ENCODE measurements around the gene SPHK2.
"Not testable (repeated sequence)": the region's sequence is repeated elsewhere in the genome, so short reads cannot be mapped to it uniquely, and the experiment has no call there.

SPHK2 gene

DNA sequence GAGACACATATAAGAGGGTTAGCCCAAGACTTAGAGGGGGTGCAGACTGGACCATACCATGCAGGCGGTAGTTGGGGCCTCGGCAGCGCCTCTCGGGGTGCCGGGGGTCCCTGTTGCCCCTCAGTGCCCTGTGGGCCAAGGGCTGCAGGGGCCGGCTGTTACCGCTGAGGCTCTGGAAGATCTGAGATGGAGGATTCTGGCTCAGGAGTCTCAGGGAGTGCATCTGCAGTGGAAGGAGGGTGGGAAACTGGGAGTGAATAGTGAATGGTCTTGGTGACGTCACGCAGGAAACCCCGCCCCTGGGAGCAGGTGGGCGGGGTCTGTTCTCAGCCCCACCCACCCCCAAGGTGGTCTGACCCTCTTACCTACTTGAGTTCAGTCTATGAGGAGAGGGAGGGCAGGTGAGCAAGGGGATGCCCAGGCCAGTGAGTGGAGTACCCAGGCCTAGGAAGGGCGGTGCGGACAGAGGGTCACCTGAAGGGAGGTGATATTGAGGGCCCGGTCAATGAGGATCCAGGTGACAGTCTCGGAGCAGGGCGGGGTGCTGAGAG, 19.6 kb downstream of the SPHK2 start:
- no peak for DNase-seq

DNA sequence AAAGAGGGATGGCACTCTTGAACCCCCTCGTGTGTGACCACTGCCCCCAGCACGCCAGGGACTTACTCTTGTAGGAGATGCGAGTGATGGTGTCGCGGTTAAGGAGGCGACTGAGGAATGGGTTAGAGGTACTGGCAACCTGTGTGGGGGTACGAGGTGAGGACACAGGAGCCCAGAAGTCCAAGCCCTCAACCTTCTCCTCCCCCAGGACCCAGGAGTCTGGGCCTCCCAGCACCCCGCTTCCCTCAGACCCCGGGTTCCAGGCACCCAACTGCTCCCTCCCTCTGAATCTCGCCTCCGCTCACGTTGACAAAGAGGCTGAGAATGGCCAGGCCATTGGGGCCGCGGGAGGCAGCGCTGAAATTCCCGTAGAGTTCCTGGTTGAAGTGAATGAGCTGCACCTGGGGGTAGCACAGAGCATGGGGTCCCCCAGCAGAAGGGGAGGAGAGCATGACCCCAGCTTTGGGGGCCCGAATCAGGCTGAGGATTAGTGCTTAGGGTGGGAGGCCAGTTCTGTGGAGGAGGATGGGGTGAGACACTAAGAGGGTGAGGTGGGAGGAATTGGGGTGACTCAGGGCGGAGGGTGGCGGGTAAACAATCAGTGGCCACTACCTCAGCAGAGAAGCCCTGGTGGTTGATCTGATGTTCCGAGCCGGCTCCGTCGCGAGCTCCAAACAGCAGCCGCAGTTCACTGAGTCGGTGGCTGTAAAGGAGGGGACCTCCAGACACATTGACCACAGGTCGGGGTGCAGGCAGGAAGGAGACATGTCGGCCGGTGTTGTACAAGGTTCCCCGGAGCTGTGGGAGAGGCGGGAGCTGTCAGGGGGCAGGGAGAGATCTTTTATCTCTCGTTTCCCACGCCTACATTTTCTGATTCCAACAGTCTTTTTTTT, 20.4 kb downstream of the SPHK2 start:
- DNase-seq: no peak

DNA sequence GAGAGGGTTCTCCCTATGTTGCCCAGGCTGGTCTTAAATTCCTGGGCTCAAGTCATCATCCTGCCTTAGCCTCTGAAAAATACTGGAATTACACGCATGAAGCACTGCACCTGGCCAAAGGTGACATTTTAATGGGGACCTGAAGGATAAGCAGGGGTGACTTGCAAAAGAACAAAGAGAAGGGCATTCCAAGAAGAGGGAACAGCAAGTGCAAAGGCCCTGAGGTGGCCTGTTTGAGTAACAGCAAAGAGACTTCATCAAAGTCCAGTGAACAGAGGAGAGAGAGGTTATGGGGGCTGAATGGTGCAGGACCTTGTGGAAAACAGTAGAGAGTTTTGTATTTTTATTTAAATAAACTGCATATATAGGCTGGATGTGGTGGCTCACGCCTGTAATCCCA, 22.5 kb downstream of the SPHK2 start:
- DNase-seq: no peak

DNA sequence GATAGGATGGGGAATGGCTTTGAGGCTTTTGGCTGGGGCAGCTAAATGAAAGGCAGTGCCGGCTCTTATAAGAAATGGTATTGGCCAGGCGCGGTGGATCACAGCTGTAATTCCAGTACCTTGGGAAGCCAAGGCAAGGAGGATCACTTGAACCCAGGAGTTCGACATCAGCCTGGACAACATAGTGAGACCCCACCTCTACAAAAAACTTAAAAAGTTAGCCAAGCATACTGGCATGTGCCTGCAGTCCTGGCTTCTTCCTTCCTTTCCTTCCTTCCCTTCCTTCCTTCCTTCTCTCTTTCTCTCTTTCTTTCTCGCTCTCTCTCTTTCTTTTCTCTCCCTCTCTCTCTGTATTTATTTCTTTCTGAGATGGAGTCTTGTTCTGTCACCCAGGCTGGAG, 23.6 kb downstream of the SPHK2 start:
- no peak for DNase-seq

DNA sequence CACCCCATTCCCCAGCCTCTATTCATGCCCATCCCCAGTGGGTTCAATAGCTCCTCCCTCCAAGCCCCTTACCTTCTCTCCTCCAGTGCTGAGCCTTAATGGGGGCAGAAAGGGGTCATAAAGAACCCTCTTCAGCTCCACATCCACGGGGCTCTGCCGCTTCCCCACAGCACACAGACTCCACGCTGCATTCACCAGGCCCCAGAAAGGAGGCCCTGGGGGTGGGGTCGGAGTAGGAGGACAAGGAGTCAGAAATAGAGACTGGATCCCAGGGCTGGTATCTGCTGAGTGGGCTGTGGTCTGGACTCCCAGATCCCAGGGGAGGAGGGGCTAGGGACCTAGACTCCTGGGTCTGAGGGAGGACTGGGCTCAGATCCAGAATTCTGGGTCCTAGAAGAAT, 25.0 kb downstream of the SPHK2 start:
- no peak for DNase-seq

DNA sequence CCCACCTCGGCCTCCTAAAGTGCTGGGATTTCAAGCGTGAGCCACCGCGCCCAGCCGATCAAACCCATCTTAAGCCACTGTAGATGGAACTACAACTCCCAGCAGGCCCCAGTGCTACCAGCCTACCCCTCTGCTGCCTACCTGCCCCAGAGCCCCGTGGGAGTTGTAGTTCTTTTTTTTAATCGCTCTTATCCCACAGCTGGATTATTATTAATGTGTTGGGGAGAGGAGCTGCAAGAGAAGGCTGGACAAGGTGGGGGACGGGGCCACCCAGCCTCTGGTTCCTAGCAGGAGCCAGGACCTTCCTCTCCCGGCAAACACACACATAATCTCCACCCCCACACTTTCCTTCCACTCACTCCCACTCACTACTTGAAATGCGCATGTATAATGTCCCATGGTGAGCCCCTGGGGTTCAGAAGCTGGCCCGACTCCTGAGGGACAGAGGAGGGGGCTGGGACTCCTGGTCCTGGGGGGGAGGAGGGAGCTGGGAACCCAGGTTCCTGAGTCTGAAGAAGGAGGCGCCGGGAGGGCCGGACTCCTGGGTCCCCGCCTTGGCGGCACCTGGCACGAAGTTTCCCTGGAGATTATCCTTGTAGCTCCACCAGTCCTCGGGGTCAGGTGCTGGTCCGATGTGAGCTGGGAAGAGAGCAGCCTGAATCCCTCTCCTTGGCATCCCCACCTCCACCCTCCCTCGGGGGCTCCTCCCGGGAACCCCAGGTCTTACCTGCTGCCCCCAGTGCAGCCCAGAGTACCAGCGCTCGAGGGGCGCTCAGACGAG, 25.7 kb downstream of the SPHK2 start:
- peak; percentile 71 for DNase-seq

DNA sequence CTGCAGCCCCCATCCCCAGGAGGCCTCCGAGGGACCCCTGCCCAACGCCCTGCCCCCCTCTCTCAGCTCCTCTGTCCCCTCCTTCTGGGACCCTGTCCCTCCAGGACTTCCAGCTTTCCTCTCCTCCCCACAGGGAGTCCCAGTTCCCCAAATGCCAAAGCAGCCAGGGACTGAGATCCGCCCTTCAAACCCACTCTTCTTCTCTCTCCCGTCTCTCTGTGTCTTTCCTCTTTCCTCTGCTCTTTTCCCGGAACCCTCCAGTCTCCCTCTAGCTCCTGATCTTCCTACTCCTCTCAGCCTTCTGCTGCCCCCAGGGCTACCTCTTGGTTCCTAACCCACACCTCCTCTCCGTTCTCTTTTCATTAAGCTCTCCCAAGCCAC, 26.3 kb downstream of the SPHK2 start:
- peak; percentile 70 for DNase-seq

DNA sequence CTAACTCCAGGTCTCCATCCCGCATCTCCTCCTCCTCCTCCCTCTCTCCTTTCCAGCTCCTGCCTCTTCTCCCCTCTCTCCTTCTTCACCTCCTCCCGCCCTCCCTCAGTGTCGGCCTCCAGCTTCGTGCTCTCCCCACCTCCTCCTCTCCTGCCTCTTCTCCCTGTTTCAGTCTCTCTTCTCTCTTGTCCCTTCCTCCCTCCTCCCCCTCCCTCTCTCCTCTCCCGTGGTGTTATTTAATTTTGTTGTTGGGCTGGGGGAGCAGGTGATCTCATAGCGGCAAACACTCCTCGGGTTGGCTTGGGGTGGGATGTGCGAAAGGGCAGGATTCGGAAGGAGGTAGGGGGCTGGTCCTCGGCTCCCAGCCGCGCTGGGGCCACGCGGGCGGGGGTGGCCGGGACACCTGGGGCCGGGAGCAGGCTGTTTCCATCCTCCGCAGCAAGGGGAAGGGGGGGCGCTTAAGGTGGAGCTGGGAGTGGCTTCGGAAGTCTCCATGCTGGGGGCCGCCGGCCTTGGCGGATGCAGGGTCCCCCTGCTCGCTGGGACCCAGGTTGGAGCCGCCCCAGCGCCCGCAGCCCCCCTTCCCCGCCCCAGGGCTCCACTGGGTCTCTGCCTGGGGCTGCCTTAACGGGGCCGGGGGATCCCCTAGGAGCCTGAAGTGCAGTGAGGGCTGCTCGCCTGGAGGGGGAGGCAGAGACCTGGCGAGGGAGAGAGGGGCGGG, 26.9 kb downstream of the SPHK2 start, which contains the start of gene CA11:
TSS of gene CA11 (minus strand) at position 187 of the 721 bp plus-strand sequence. CDS start 555 bp downstream, outside the sequence.
- peak; percentile 89 for DNase-seq

DNA sequence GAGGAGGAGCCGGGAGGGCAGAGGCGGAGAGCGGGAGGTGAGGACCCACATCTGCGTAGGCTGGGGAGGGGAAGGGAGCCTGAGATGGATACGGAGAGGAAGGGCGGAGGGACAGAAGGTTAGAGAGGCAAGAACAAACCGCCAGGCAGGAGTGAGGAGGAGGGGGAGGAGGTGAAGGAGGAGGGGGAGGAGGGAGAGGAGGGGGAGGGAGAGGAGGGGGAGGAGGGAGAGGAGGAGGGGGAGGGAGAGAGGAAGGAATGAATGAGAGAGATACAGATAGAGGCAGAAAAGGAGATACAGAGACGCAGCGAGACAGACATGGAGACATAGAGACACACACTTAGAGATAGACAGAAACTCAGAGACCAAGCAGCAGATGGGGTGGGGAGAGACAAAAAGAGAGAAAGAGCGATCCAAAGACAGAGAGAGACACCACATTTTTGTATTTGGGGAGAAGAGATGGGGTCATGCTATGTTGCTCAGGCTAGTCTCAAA, 27.5 kb downstream of the SPHK2 start:
- no peak for DNase-seq

DNA sequence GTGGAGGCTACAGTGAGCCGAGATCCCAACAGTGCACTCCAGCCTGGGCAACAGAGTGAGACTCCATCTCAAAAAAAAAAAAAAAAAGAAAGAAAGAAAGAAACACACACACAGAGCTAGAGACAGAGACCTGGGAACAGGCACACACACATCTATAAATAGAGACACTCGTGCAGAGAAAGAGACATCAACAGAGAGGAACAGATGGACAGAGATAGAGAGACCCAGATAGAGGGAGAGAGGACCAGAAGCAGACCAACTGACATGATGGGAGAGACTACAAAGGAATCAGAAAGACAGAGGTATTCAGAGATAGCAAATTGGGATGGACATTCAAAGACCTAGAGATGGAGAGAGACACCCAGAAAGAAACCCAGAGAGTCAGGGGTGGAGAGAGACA, 28.8 kb downstream of the SPHK2 start:
- DNase-seq: no peak

DNA sequence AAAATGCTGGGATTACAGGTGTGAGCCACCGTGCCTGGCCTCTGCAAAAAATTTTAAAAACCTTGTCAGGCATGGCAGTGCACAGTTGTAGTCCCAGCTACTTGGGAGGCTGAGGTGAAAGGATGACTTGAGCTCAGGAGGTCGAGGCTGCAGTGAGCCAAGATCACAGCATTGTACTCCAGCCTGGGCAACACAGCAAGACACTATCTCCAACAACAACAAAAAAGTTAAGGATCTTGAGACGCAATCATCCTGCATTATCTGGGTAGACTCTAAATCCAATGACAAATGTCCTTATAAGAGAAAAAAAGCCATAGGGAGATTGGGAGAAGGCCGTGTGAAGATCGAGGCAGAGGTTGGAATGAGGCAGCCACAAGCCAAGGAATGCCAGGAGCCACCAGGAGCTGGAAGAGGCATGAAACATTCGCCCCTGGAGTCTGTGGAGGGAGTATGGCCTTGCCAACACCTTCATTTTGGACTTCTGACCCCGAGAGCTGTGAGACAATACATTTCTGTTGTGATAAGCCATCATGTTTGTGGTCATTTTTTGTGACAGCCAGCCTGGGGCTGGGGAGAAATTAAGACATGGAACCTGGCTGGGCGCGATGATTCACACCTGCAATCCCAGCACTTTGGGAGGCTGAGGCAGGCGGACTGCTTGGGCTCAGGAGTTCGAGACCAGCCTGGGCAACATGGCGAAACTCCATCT, 31.8 kb downstream of the SPHK2 start:
- no peak for DNase-seq

DNA sequence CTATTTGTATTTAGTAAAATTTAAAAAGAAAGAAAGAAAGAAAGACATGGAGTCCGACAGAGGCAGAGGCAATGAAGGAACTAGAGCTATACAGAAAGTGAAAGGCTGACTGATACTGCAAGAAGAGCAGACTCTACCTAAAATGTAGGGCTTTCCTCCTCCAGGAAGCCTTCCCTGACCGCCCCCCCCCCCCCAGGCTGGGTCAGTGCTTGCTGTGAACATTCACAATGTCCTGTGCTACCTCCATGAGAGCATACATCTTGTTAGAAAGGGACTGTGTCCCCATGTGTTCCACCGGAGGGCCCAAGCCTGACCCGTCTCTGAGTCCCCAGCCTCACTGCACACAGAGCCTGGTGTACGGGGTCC, 32.4 kb downstream of the SPHK2 start:
- no peak for DNase-seq

DNA sequence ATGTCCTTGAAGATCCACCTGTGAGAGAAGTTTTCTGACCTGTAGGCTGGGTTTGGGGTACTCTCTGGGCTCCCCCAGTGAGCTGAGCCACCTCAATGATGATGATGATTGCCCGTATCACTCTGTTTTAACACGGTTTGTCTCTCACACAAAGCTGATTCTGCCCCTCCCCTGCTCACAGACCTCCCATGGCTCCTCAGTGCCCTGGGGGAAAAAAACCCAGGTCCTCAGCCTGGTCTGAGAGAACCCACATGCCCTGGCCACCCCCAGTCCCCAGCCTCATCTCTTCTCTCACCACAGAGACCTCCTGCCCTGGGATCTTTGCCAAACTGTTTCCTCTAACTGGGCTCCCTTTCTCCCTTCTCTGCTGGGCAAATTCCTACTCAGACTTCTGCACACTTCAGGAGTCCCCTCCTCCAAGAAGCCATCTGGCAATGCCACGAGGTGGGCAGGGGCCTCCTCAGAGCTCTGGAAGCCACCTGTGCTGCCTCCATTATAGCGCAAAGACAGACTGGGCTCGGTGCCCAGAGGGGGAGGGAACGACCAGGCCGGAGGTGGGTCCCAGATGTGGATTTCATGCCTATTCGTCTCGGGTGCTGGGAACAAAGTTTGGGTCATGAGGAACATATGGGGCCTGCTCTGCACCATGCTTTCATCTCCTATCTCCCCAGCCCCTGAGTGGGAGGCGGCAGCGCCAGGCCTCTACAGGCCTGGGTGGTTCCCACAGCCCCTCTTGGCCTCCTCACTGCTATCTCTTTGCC, 35.2 kb downstream of the SPHK2 start:
- peak; percentile 34 for DNase-seq

DNA sequence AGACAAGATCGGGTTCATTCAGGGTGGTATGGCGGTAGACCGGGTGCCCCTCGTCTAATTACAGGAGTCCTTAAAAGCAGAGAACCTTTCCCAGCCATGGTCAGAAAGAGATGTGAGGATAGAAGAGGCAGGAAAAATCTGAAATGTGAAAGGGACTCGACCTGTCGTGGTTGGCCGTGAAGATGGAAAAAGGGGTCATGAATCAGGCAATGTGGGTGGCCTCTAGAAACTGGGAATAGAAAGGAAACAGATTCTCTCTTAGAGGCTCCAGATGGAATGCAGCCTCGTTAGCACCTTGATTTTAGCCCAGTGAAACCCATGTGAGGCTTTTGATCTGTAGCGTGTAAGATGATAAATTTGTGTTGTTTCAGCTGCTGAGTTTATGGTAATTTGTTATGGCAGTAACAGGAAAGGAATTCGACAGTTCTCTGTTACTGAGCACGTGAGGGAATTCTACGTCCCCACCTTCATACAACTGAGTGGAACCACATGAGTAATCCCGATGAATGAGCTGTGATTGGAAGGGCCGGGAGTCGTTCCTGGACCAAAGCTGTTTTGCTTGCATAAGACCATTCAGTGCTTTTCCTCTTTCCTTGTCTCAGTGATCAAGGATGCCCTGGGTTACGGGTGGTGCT, 37.7 kb downstream of the SPHK2 start:
- no peak for DNase-seq

DNA sequence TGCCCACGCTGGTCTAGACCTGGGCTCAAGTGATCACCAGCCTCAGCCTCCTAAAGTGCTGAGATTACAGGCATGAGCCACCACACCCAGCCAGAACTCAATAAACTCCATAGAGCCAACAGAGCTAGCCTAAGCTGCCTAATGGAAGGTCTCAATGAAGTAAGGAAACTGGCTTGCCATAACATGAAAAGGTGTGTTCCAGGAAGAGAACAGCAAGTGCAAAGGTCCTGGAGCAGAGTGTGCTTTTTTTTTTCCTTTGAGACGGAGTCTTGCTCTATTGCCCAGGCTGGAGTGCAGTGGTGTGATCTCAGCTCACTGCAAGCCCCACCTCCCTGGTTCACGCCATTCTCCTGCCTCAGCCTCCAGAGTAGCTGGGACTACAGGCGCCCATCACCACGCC, 38.5 kb downstream of the SPHK2 start:
- DNase-seq: not testable (repeated sequence)

DNA sequence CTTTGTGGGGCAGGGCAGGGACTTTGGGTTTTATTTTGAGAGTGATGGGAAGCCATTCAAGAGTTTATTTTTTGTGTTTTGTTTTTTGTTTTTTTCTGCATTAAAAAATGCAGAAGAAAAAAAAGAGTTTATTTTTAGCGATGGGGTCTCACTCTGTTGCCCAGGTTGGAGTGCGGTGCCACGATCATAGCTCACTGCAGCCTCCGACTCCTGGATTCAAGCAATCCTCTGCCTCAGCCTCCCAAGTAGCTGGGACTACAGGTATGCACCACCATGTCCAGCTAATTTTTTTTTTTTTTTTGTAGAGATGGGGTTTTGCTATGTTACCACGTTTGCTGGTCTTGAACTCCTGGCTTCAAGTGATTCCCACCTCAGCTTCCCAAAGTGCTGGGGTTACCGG, 39.2 kb downstream of the SPHK2 start:
- DNase-seq: no peak

DNA sequence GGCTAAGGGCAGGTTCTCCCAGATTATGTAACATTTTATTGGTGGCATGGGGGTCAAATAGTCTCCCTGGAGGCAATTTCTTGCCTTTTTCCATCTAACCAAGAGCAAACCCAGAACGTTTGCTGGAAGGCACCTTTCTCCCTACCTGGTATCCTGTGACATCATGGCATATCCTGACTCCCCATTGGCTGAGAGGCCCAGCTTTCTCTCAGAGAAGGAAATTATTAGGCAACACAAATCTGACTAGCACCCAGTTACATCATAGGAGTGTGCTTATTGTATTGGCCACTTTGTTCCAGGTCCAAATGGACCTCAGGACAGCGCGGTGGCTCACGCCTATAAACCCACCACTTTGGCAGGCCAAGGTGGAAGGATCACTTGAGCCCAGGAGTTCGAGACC, 40.5 kb downstream of the SPHK2 start:
- no peak for DNase-seq

DNA sequence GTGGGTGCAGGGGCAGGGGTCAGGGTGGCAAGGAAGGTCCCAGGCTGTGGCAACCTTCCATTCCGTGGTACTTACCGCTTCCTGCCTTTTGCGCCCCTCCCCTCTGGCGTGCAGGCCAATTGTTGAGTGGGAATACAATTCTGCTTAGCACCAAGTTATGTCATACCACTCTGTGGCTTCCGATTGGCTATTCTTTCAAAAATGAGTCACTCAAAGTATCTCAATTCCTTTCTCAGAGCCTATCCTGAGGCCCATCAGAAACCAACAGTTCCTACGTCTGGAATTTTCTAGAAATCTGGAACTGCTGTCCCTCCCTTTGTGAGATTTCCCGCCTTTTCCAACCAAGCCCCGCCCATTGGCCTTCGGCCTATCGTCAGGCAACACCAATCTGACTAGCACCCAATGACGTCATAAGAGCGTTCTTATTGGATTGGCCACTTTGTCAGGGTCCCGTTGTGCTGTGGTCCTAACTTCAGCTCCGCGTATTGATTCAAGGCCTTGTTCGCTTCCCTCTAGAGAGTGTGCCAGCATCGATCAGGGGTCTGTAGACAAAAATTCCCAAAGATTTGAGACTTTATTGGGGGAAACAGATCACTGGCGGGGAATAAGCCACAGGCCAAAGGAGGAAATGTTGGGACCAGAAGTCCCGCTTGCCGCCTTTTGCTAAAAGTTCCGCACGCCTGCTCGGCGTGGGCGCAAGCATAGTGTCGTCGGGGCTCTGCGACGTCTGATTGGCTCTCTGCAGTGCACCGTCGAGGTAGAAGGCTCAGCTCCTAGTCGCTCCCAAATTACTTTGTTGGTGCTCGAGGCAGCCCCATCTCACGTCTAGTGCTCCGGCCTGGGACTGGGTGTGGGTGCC, 41.8 kb downstream of the SPHK2 start:
- no peak for DNase-seq

DNA sequence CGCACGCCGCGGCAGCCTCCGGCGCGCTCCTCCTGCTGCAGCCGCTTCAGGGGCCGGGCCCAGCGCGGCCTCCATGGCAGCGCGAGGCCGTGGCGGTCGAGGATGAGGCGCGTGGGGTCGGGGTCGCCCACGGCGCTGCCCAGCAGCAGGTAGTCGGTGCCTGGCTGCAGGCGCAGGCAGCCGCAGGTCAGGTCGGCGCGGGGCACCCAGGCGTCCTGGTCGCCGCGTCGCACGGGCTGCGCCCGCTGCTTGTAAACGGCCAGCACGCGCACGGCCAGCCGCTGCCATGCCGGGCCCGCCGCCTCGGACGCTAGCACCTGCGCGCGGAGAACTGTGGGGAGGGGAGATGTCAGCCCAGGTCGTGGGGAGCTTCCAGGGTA, 42.4 kb downstream of the SPHK2 start:
- no peak for DNase-seq

DNA sequence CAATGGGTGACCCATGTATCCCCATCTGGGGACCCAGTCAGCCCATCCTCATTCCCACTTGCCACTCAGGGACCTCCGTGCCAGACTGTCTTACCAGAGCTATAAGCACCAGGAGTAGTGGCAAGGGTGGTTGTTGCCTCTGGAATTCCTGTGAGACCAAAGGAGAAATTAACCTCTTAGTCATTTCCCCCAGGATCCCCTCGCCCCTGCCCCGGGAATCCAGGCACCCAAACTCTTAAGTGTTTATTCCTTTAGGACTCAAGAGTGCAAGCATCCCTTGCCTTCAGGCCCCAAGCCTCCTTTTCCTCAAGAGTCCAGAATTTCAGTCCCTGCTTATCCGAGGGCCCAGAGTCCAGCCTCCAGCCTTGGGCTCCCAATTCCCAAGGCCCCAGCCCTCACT, 44.4 kb downstream of the SPHK2 start:
- no peak for DNase-seq
